ELR (cell line): ENCODE measurements around the gene SHISAL2B.
"Not testable (repeated sequence)": the region's sequence is repeated elsewhere in the genome, so short reads cannot be mapped to it uniquely, and the experiment has no call there.

Experiments
- DNase-seq: peaks from one replicate; pipeline ENCODE4 v3.0.0-alpha.2; 2015; ENCODE audit warnings: low read depth

The SHISAL2B gene

DNA sequence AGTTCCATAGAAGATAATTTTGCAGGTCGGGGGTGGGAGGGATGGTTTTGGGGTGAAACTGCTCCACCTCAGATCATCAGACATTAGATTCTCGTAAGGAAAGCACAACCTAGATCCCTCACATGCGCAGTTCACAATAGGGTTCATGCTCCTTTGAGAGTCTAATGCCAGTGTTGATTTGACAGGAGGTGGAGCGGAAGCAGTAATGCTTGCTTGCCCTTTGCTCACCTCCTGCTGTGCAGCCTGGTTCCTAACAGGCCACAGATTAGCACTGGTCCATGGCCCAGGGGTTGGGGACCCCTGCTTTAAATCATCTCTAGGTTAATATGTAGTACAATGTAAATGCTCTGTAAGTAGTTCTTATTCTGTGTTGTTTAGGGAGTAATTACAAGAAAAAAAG is 10.5 kb downstream of the SHISAL2B start:
- DNase-seq = no peak

GRCh38 chr5:64706074-64706473 is 15.8 kb downstream of the SHISAL2B start:
- DNase-seq = not testable (repeated sequence)

- DNase-seq = no peak
These were observed 16.9 kb downstream of the SHISAL2B start for GRCh38 chr5:64707191-64707590.

GRCh38 chr5:64714495-64714894 is 24.2 kb downstream of the SHISAL2B start:
- not testable (repeated sequence) for DNase-seq

- no peak for DNase-seq
These were observed 32.3 kb downstream of the SHISAL2B start for GRCh38 chr5:64722588-64722987.

DNA sequence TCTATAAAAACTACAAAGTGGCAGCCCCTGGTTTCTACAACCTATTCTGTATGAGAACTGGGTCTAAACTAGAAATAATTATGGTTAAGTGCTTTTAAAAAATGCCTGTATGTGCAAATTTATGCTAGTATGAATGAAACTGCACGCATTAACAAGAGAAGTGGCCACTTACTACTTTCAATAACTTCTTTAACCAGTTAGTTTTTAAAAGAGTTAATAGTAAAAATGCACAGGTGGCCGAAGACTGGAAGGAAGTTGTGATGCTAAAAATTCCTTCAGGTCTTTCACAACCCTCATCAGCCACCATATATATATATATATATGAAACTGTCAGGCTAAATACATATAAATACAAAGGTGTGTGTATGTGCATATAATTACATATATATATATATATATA is 36.8 kb downstream of the SHISAL2B start:
- no peak for DNase-seq

DNA sequence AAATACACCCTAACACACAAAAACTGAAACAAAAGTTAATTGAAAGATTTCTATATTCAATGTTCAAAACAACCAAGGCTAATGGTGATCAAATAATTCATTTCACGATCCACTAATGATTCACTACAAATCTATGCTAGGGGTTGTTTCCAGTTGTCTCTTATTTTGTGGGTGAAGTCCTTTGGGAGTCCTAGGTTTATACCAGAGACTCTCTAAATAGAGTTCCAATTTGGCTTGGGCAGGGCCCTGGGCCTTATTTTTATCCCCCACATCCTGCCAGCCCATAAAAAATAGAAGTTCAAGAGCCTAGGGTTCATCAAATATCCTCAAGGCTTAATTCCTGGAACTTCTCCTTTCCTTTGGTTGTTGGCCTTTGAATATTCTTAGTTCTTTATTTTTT is 52.1 kb downstream of the SHISAL2B start:
- no peak for DNase-seq

DNA sequence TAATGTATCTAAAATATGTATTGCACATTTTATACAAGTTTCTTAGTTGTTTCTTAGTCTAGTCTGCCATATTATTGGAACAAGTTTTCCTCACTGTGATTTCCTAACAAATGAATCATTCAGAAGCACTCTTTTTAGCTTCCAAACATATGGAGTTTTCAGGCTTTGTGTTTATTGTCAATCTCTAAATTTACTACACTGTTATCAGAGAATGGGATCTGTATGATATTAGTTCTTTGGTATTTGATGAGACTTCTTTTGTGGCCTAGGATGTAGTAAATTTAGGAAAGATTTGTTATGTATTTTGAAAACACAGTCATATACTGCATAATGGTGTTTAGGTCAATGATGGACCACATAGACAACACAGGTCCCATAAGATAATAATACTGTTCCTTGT is 52.5 kb downstream of the SHISAL2B start:
- DNase-seq = peak; percentile 33

DNA sequence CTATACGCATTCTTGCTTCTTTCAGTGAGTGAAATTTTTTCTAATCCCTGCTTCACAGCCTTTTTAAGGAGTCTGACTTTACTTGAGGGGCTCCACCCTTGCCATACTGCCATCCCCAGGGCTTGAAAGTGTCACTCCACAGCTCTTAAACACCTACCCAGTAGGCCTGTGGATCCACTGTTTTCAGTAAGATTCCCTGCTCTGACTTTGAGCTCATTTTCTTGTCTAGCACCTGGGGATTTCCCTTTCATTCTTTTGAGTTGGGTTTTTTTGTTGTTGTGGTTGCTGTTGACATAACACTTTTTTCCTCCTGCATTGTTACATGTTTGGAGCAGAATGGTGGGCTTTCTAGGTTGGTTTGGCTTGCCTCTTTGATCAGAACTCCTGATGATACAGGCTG is 54.6 kb downstream of the SHISAL2B start:
- no peak for DNase-seq

DNA sequence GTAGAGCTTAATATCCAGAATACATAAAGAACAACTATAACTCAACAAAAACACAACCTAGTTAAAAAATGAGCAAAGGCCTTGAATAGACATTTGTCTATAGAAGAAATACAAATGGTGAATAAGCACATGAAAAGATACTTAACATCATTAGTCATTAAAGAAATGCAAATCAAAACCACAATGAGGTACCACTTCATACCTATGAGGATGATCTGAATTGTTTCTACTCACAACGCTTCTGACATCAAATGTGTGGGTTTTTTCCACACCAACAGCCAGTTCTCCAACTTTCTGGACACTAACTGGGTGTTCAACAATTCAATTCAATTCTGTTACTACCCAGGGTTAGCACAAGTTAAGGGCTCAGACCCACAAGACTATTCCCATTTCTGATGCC is 56.1 kb downstream of the SHISAL2B start:
- peak; percentile 46 for DNase-seq

DNA sequence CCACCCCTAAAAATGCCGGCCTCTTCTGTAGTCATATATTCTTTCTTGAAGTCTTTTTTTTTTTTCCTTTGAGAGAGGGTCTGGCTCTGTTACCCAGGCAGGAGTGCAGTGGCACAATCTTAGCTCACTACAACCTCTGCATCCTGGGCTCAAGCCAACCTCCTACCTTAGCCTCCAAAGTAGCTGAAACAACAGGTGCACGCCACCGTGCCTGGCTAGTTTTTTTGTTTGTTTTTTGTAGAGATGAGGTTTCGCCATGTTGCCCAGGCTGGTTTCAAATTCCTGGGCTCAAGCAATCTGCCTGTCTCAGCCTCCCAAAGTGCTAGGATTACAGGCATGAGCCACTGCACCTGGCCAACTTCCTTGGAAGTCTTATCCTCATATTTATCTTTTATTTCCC is 59.1 kb downstream of the SHISAL2B start:
- no peak for DNase-seq

GRCh38 chr5:64754066-64754465 is 63.8 kb downstream of the SHISAL2B start:
- DNase-seq = no peak

DNA sequence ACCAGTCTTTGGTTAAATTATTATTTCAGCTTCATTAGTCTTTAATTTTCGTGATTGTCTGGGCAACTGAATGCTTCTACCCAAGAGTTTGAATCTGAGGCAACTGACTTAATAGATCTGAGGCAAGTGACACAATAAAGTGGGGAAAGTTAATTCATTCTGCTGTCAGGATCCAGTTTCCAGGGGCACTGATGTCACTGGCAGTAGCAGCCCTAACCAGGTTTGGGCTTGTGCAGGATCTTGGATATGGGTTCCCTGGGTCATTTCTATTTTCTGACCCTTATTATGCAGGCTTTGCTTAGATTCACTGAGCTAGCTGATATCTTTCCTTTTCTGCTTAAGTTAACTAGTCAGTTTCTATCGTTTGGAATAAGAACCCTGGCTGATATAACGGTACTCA is 68.6 kb downstream of the SHISAL2B start:
- DNase-seq = no peak

DNA sequence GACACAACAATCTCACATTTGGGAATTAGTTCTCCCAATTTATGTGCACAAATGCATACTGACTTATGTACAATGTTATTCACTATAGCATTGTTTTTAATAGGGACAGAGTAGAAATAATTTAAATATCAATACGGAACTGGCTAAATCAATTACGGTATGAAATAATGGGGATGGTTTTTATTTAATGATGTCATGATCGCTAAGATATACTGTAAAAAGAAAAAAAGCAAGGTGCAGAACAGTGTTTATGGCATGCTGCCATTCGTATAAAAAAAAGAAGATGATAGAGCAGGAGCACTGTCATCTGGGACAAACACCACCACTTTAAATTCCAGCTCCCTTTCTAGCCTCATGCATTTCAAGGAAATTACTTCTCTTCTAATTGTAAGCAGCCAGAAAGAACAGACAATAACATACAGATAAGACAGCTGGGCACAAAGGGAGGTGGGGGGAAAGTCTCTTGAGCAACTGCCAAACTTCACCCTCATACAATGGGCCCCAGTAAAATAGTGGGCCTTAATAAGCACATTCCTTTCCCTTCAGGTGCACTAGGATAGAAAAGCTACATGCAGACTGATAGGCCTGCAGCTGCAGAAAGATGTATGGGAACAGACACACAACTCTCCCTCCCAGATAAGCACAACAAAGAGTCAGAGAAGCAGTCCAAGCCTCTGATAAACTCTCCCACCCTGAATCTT is 69.8 kb downstream of the SHISAL2B start:
- DNase-seq = no peak

- DNase-seq = no peak
These were observed 73.7 kb downstream of the SHISAL2B start for GRCh38 chr5:64763948-64764503.

- DNase-seq = peak; percentile 65
These were observed 75.7 kb downstream of the SHISAL2B start for GRCh38 chr5:64765804-64766504.

DNA sequence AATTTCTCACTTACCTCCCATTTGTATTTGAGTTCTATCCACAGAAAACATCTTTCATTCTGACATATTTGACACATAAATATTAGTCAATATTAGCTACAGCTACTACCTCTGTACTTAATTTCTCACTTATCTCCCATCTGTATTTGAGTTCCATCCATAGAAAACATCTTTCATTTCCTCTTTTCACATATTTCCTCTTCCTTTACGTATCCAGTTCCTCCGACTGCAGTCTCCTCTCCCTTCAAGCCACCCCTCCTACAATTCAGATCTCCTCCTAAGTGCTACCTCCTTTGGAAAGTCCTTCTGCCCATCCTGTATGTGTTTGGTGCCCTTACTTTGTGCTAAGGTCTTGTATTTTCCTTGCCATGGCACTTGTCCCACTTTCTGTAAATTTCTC is 76.6 kb downstream of the SHISAL2B start:
- no peak for DNase-seq
